ENCODE measurements around the gene PLCL1. TPM values are rescaled to one million over a fixed set of nuclear protein-coding genes. Genes with fewer than 3 reads are reported as not detected.

Gene PLCL1
- polyA plus RNA-seq, 3 donors: 0.69 to 1.4 (median 0.79) TPM

- intact Hi-C loops (cut with micrococcal nuclease): no loop called here
- no peak overlapping the region for H3K4me3 ChIP-seq (replicated peaks in 1 of 3; ENCODE audit: low read depth in 2 of 3, low read length in 3 of 3)
- no peaks in the 10 kb centered on the region for H3K4me1 Mint-ChIP-seq
Observed at GRCh38 chr2:197846777-197847176, 42.4 kb downstream of the PLCL1 start.

GRCh38 chr2:197847651-197848401 lies 43.4 kb downstream of the PLCL1 start:
- no peak overlapping the region for H3K4me3 Mint-ChIP-seq
- no peak overlapping the region for H3K4me3 ChIP-seq (replicated peaks in 1 of 3; ENCODE audit: low read depth in 2 of 3, low read length in 3 of 3)
- H4K20me1 ChIP-seq (ENCODE audit: insufficient read depth, low read length): no peaks in the 10 kb centered on the region
- intact Hi-C loops (cut with micrococcal nuclease): no loop called here
- H3K9me3 Mint-ChIP-seq: no peaks in the 10 kb centered on the region
- H3K36me3 ChIP-seq (replicated peaks in 1 of 2; ENCODE audit: control insufficient read depth in 1 of 2, insufficient read depth in 2 of 2, low read length in 2 of 2): no peaks in the 10 kb centered on the region
- H3K9ac ChIP-seq (ENCODE audit: insufficient read depth, low read length, poor library complexity, severe bottlenecking): no peak overlapping the region
- H2AFZ ChIP-seq (ENCODE audit: insufficient read depth, low read depth, low read length, poor library complexity, severe bottlenecking): no peak overlapping the region
- no peaks in the 10 kb centered on the region for H3K4me1 ChIP-seq (ENCODE audit: control insufficient read depth in 1 of 2, insufficient read depth in 2 of 2, low read length in 2 of 2)
- no peak for DNase-seq
- no peak overlapping the region for H3K4me2 ChIP-seq (replicated peaks; ENCODE audit: extremely low read depth, low read length, poor library complexity, severe bottlenecking)
- 100% methylated on average over 3 of the region's 7 CpGs for WGBS (ENCODE audit: insufficient coverage)
- no peak for TF ChIP-seq CTCF (IDR thresholded peaks at IDR 0.05)
- no peak overlapping the region for H3K27ac Mint-ChIP-seq
- no peaks in the 10 kb centered on the region for H3K79me2 ChIP-seq (ENCODE audit: insufficient read depth, low read length)
- H3K27me3 ChIP-seq (ENCODE audit: control insufficient read depth in 2 of 2, insufficient read depth in 2 of 2, low read length in 2 of 2): no peaks in the 10 kb centered on the region
- H3K9me3 ChIP-seq (replicated peaks in 1 of 2; ENCODE audit: control insufficient read depth in 1 of 2, insufficient read depth in 1 of 2, low read length in 2 of 2): no peaks in the 10 kb centered on the region
- H3K36me3 Mint-ChIP-seq: no peaks in the 10 kb centered on the region
- no peaks in the 10 kb centered on the region for H3K4me1 Mint-ChIP-seq
- no peak overlapping the region for H3K27ac ChIP-seq (ENCODE audit: low read depth in 1 of 2, low read length in 2 of 2)
- peaks cover 0 to 2% (median 1%) of the 10 kb centered on the region in 3 donors for H3K27me3 Mint-ChIP-seq (ENCODE audit: low read depth in 3 of 3)

More at GRCh38 chr2:197846777-197847176, 42.4 kb downstream of the PLCL1 start:
- H3K4me2 ChIP-seq (replicated peaks; ENCODE audit: extremely low read depth, low read length, poor library complexity, severe bottlenecking): no peak overlapping the region
- H2AFZ ChIP-seq (ENCODE audit: insufficient read depth, low read depth, low read length, poor library complexity, severe bottlenecking): no peak overlapping the region
- H3K27ac ChIP-seq (ENCODE audit: low read depth in 1 of 2, low read length in 2 of 2): no peak overlapping the region
- H4K20me1 ChIP-seq (ENCODE audit: insufficient read depth, low read length): no peaks in the 10 kb centered on the region
- no peak overlapping the region for H3K9ac ChIP-seq (ENCODE audit: insufficient read depth, low read length, poor library complexity, severe bottlenecking)
- no peaks in the 10 kb centered on the region for H3K9me3 ChIP-seq (replicated peaks in 1 of 2; ENCODE audit: control insufficient read depth in 1 of 2, insufficient read depth in 1 of 2, low read length in 2 of 2)
- Mint-ChIP-seq H3K27me3 (ENCODE audit: low read depth in 3 of 3) (peaks cover 0 to 2% (median 1%) of the 10 kb centered on the region in 3 donors), H3K9me3 (no peaks in the 10 kb centered on the region), H3K36me3 (no peaks in the 10 kb centered on the region), H3K27ac (no peak overlapping the region), H3K4me3 (no peak overlapping the region)
- no CpG with 5 or more reads among the region's 3 CpGs for WGBS (ENCODE audit: insufficient coverage)
- no peaks in the 10 kb centered on the region for H3K27me3 ChIP-seq (ENCODE audit: control insufficient read depth in 2 of 2, insufficient read depth in 2 of 2, low read length in 2 of 2)
- TF ChIP-seq CTCF (IDR thresholded peaks at IDR 0.05): no peak
- H3K4me1 ChIP-seq (ENCODE audit: control insufficient read depth in 1 of 2, insufficient read depth in 2 of 2, low read length in 2 of 2): no peaks in the 10 kb centered on the region
- no peaks in the 10 kb centered on the region for H3K79me2 ChIP-seq (ENCODE audit: insufficient read depth, low read length)
- H3K36me3 ChIP-seq (replicated peaks in 1 of 2; ENCODE audit: control insufficient read depth in 1 of 2, insufficient read depth in 2 of 2, low read length in 2 of 2): no peaks in the 10 kb centered on the region
- no peak for DNase-seq

Measured in CD14-positive monocyte (primary cell).